ENCODE measurements around the gene SMCO3.

SMCO3 gene

GRCh38 chr12:14828892-14829291 is 14.9 kb upstream of the SMCO3 start:
- H3K4me3 ChIP-seq (ENCODE audit: low read depth, low read length) = no peak overlapping the region
- TF ChIP-seq, protein P1, sequence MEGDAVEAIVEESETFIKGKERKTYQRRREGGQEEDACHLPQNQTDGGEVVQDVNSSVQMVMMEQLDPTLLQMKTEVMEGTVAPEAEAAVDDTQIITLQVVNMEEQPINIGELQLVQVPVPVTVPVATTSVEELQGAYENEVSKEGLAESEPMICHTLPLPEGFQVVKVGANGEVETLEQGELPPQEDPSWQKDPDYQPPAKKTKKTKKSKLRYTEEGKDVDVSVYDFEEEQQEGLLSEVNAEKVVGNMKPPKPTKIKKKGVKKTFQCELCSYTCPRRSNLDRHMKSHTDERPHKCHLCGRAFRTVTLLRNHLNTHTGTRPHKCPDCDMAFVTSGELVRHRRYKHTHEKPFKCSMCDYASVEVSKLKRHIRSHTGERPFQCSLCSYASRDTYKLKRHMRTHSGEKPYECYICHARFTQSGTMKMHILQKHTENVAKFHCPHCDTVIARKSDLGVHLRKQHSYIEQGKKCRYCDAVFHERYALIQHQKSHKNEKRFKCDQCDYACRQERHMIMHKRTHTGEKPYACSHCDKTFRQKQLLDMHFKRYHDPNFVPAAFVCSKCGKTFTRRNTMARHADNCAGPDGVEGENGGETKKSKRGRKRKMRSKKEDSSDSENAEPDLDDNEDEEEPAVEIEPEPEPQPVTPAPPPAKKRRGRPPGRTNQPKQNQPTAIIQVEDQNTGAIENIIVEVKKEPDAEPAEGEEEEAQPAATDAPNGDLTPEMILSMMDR (IDR thresholded peaks at IDR 0.05; ENCODE audit: low read depth, low read length) = no peak

DNA sequence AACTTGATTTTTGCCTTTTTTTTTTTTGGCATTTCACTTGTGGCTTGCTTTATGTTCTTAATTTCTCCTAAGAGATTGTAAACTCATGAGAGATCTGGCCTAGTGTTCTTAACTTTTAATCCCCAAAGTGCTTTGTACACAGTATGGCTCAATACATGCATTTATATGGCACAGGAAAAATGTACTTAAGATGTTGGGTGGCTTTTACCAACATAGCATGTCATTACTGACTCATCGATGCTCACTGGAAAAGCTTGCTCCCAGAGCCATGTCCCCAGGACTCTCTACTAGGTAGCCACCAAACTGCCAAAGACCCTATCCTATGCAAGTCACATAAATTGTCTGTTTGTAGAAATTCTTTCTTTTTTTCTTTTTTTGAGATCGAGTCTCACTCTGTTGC is 13.1 kb upstream of the SMCO3 start:
- H3K4me3 ChIP-seq (ENCODE audit: low read depth, low read length) = no peak overlapping the region
- TF ChIP-seq, protein P1 (IDR thresholded peaks at IDR 0.05; ENCODE audit: low read depth, low read length) = no peak

DNA sequence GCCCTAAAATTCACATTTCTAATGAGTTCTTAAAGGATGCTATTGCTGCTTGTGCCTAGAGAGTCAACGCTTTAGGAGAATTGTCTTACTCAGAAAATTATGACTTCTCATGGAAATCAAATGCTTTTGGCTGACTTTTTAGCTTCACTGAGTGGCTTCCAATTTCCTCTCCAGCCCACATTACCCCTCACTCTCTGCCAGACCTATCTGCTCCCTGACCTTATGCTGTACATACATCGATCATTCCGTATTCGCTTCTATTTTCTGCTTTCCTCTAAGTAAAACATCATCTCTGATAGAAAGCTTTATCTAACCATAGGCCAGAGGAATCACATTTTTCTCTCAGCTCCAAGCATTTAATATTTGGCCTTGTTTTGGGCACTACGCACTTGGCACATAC is 12.5 kb upstream of the SMCO3 start:
- TF ChIP-seq, protein P1 (IDR thresholded peaks at IDR 0.05; ENCODE audit: low read depth, low read length) = no peak
- H3K4me3 ChIP-seq (ENCODE audit: low read depth, low read length) = no peak overlapping the region

- H3K4me3 ChIP-seq (ENCODE audit: low read depth, low read length) = no peak overlapping the region
These were observed 11.3 kb upstream of the SMCO3 start for GRCh38 chr12:14825256-14825655.

DNA sequence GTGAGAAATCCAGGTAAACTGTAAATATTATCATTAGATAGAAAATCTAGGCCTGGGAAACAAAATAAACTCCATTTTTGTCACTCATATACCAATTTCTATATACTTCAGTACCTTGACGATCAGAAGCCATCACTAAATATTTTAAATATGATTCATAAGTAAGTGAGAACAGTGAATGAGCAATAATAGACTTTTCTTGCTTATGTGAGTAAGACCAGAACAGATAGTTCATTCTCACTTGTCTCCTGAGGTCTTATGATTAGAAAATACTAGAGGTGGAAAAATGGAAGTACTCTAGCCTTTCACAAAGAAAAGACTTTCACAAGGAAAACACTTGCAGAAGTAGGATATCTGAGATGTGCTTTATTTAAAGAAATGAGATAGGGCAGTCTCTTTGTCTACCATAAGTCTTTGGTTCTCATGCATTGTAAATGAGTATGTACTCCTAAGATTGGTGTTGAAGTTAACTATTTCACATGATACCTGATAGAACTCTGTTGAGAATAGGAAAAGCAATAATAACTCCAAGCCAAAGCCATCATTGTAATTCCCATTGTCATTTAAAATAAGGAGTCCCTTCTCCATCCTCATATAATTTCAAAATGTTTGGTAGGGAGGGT is 10.1 kb upstream of the SMCO3 start:
- TF ChIP-seq, protein P1 (IDR thresholded peaks at IDR 0.05; ENCODE audit: low read depth, low read length) = no peak
- no peak overlapping the region for H3K4me3 ChIP-seq (ENCODE audit: low read depth, low read length)

More at GRCh38 chr12:14825256-14825655, 11.3 kb upstream of the SMCO3 start:
- TF ChIP-seq, protein P1 (IDR thresholded peaks at IDR 0.05; ENCODE audit: low read depth, low read length) = no peak

DNA sequence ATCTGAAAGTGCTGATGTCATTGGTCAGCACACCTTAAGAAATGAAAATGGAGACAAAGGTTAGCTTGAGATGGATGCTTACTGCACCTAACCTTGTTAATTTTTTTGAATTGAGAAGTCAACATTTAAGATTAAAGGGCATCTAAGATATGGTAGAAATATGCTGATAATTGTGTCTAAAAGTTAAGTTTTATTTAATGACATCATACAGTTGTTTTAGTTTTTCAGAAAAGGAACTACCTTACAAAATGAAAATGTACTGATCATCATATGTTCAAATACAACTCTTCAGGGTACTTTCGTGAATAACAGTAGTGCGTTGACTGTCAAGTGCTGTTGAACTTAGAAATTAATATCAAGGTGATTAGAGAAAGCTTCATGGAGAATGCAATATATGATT is 2.5 kb downstream of the SMCO3 start:
- H3K4me3 ChIP-seq (ENCODE audit: low read depth, low read length) = no peak overlapping the region
- TF ChIP-seq, protein P1 (IDR thresholded peaks at IDR 0.05; ENCODE audit: low read depth, low read length) = no peak

GRCh38 chr12:14810953-14811483 is 3.0 kb downstream of the SMCO3 start:
- no peak overlapping the region for H3K4me3 ChIP-seq (ENCODE audit: low read depth, low read length)
- TF ChIP-seq, protein P1 (IDR thresholded peaks at IDR 0.05; ENCODE audit: low read depth, low read length) = peak; percentile 23; the same call in 1 of the 2 replicates
